Spleen (tissue), 11 donors: ENCODE data around the gene PPARA. TPM values are rescaled to one million over a fixed set of nuclear protein-coding genes. Genes with fewer than 3 reads are reported as not detected.

Source experiments
- DNase-seq: peaks from one replicate; pipeline ENCODE4 v3.0.0-alpha.2; 2020
- H3K27ac ChIP-seq, 8 donors: fragments of 200-600 bp; sonication (generic) in 7 of 8; 1 replicate in 4 of 8; 2 replicates in 4 of 8; pipeline versions ENCODE4 v1.5.0 to v1.8.0; 2016 to 2021; ENCODE audit warnings: inconsistent platforms in 4 of 8, mild to moderate bottlenecking in 4 of 8, moderate library complexity in 1 of 8
- H3K27me3 ChIP-seq, 7 donors: fragments of 200-600 bp; sonication (generic) in 6 of 7; replicated peaks in 1 of 7; 1 replicate in 4 of 7; 2 replicates in 3 of 7; pipeline versions ENCODE4 v1.5.0 to v1.8.0; 2016 to 2021; ENCODE audit warnings: inconsistent platforms in 3 of 7, mild to moderate bottlenecking in 1 of 7
- H3K36me3 ChIP-seq, 6 donors: fragments of 200-600 bp; sonication (generic) in 5 of 6; 1 replicate in 4 of 6; 2 replicates in 2 of 6; pipeline versions ENCODE4 v1.5.0 to v1.8.0; 2016 to 2021; ENCODE audit warnings: inconsistent platforms in 2 of 6
- H3K4me1 ChIP-seq, 6 donors: fragments of 200-600 bp; sonication (generic) in 5 of 6; 1 replicate in 3 of 6; 2 replicates in 3 of 6; pipeline versions ENCODE4 v1.5.0 to v1.8.0; 2016 to 2021; ENCODE audit warnings: inconsistent platforms in 3 of 6
- H3K4me3 ChIP-seq, 8 donors: fragments of 200-600 bp; sonication (generic) in 7 of 8; 1 replicate in 4 of 8; 2 replicates in 4 of 8; pipeline versions ENCODE4 v1.5.0 to v1.8.0; 2016 to 2021; ENCODE audit warnings: inconsistent platforms in 4 of 8, mild to moderate bottlenecking in 4 of 8, moderate library complexity in 2 of 8
- H3K9me3 ChIP-seq, 8 donors: fragments of 200-600 bp; sonication (generic) in 7 of 8; 1 replicate in 4 of 8; 2 replicates in 4 of 8; pipeline versions ENCODE4 v1.5.0 to v1.8.0; 2016 to 2021; ENCODE audit warnings: inconsistent platforms in 4 of 8
- POLR2A ChIP-seq, 3 donors: fragments of 450-650 bp; IDR thresholded peaks; one replicate each; pipeline ENCODE4 v1.5.1; 2017; ENCODE audit warnings: antibody characterized with exemption in 3 of 3, mild to moderate bottlenecking in 1 of 3
- POLR2AphosphoS5 ChIP-seq, 3 donors: sonication (generic); formaldehyde crosslinking; IDR thresholded peaks; one replicate each; pipeline ENCODE4 v1.5.1; 2017; ENCODE audit warnings: antibody characterized with exemption in 3 of 3
- WGBS, 5 donors: extraction: QIAGEN DNeasy Blood & Tissue Kit in 3 of 5; methylation state at CpG; one replicate each; pipeline versions ENCODE4 v1.1.5 to v1.1.7; 2013 to 2018; 5-methylcytosine and 5-hydroxymethylcytosine counted together
- intact Hi-C: fragments of 100-400 bp; cut with DNase I; formaldehyde crosslinking; loops from one replicate; pipeline ENCODE4 v1.15.0; 2023; ENCODE audit warnings: low total_unique reads
- polyA plus RNA-seq, 3 donors: library from polyadenylated mRNA; stranded (reverse); fragments of 200-250 nt; gene quantifications; one replicate each; pipeline ENCODE4 v1.2.1, GENCODE V29; 2013
- total RNA-seq, 7 donors: library from RNA; depleted of rRNA in 3 of 7; stranded (reverse); fragments of >200 nt in 3 of 7; fragmentation: NEBNext Ultra II Directional in 4 of 7; extraction: Animal tissue kit (Norgen Biotek cat#: 25700) in 4 of 7; gene quantifications; one replicate each; pipeline versions ENCODE4 v1.1.0 to v1.2.1, GENCODE V29; 2016 to 2021
- TF ChIP-seq, protein P1 (sequence below), 11 experiments: fragments of 200-600 bp in 7 of 11; fragments of 450-650 bp in 4 of 11; sonication (generic) in 4 of 11; IDR thresholded peaks in 8 of 11; conservative IDR thresholded peaks in 3 of 11; 1 replicate in 7 of 11; 2 replicates in 4 of 11; pipeline versions ENCODE4 v1.4.0 to v1.8.0; 2016 to 2021; ENCODE audit warnings: antibody characterized with exemption in 11 of 11, inconsistent platforms in 4 of 11, mild to moderate bottlenecking in 1 of 11
- donor health status: healthy with polysubstance abuse.
- donor health status: DM: no; HTN: no; CAD: no; lungs with moderate emphysema.
- donor health status: DM: no; HTN: no; CAD: no.
- donor health status: Bipolar disorder and iron deficiency.
- donor health status: healthy.
- donor health status: DM: no; HTN: no; CAD: no.
- donor health status: DM: yes; HTN: yes; CAD: no.

Gene PPARA
- total and polyA plus RNA-seq, 10 donors: 2.0 to 40.9 (median 22.6) TPM

- Histone ChIP-seq H3K36me3 (peaks cover 0 to 38% (median 22%) of the 10 kb centered on the region in 6 donors), H3K27ac (peak overlapping the region in 7 of 8 donors; percentile 1 to 97 (median 65)), H3K27me3 (no peaks in the 10 kb centered on the region), H3K9me3 (no peaks in the 10 kb centered on the region), H3K4me1 (peaks cover 7 to 95% (median 57%) of the 10 kb centered on the region in 6 donors), H3K4me3 (no peak overlapping the region)
- TF ChIP-seq, protein P1, sequence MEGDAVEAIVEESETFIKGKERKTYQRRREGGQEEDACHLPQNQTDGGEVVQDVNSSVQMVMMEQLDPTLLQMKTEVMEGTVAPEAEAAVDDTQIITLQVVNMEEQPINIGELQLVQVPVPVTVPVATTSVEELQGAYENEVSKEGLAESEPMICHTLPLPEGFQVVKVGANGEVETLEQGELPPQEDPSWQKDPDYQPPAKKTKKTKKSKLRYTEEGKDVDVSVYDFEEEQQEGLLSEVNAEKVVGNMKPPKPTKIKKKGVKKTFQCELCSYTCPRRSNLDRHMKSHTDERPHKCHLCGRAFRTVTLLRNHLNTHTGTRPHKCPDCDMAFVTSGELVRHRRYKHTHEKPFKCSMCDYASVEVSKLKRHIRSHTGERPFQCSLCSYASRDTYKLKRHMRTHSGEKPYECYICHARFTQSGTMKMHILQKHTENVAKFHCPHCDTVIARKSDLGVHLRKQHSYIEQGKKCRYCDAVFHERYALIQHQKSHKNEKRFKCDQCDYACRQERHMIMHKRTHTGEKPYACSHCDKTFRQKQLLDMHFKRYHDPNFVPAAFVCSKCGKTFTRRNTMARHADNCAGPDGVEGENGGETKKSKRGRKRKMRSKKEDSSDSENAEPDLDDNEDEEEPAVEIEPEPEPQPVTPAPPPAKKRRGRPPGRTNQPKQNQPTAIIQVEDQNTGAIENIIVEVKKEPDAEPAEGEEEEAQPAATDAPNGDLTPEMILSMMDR (IDR thresholded peaks at IDR 0.05 in 8 of 11, conservative IDR thresholded peaks at IDR 0.05 in 3 of 11): no peak
- TF ChIP-seq POLR2A (IDR thresholded peaks at IDR 0.05): no peak
- peak in 2 of 3 donors; percentile 60 to 61 for TF ChIP-seq POLR2AphosphoS5 (IDR thresholded peaks at IDR 0.05)
- WGBS, 5 donors: 53 to 78% (median 64%) methylated on average over 12 to 23 of the region's 23 CpGs
- no peak for DNase-seq
- intact Hi-C loops: loop anchor here (2.0 kb wide), 1 partner anchor 109 kb away; no protein-coding TSS in a partner anchor
Observed at GRCh38 chr22:46115755-46116490, 34.4 kb upstream of the PPARA start.

- intact Hi-C loops: loop anchor here (2.0 kb wide), 1 partner anchor 110 kb away; no protein-coding TSS in a partner anchor
- Histone ChIP-seq H3K27ac (peak overlapping the region in 6 of 8 donors; percentile 43 to 97 (median 66)), H3K36me3 (peaks cover 0 to 32% (median 21%) of the 10 kb centered on the region in 6 donors), H3K4me1 (peaks cover 4 to 93% (median 54%) of the 10 kb centered on the region in 6 donors), H3K4me3 (no peak overlapping the region), H3K9me3 (no peaks in the 10 kb centered on the region), H3K27me3 (no peaks in the 10 kb centered on the region)
- peak; percentile 97 for DNase-seq
- 0 to 13% (median 11%) methylated on average over 14 to 28 of the region's 28 CpGs for WGBS, 5 donors
- TF ChIP-seq, protein P1 (IDR thresholded peaks at IDR 0.05 in 8 of 11, conservative IDR thresholded peaks at IDR 0.05 in 3 of 11): peak; percentile 86 to 99 (median 96)
- TF ChIP-seq POLR2A (IDR thresholded peaks at IDR 0.05) (no peak), POLR2AphosphoS5 (IDR thresholded peaks at IDR 0.05) (peak; percentile 53 to 83 (median 74))
Observed at GRCh38 chr22:46116491-46116958, 33.8 kb upstream of the PPARA start.

DNA sequence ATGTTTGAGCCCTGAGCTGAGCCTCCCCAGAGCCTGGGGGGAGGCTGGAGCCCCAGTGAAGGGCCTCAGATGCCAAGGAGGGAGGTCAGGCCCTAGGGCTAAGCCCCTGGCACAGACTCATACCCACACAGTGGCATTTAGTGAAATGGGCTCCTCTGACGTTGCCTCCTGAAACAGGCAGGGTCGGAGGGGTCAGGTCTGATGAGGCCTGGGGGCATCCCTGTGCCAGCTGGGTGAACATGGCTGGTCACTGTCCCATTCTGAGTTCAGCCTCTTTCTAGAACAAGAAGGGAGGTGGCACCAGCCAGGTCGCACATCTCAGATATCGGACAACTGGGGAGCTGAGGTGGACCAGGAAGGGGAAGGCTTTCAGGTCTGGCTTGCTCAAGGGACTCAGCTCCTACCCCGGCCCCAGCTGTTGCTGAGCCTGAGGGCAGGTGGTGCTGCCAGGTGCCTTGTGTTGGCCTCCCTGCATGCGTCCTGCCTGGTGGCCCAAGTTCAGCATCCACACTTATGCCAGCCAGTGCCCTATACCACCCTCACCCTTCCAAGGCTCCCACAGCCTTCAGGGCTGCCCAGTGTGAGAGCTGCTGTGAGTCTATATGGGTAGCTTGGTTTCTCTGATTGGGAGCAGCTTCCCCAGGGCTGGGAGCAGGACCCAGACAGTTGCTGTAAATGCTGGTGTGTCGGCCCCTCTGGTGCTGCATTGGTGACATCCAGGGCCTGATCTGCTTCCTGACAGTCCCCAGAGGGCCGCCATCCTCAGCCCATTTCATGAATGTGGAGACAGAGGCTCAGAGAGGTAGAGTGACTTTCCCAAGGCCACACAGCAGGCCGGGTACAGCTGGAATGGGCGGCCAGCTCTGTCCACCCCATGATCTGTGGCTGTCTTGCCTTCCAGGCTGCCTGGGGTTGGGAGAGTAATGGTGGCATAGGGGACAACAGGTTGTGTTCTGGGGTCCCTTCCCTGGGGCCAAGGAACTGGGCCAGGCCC lies 32.8 kb upstream of the PPARA start:
- no peaks in the 10 kb centered on the region for H3K27me3 ChIP-seq
- peaks cover 4 to 90% (median 49%) of the 10 kb centered on the region in 6 donors for H3K4me1 ChIP-seq
- no peaks in the 10 kb centered on the region for H3K9me3 ChIP-seq
- TF ChIP-seq POLR2A (IDR thresholded peaks at IDR 0.05) (no peak), POLR2AphosphoS5 (IDR thresholded peaks at IDR 0.05) (no peak)
- TF ChIP-seq, protein P1 (IDR thresholded peaks at IDR 0.05 in 8 of 11, conservative IDR thresholded peaks at IDR 0.05 in 3 of 11): no peak
- intact Hi-C loops: loop anchor here (2.0 kb wide), 1 partner anchor 111 kb away; no protein-coding TSS in a partner anchor
- WGBS, 5 donors: 82 to 94% (median 90%) methylated on average over 7 to 10 of the region's 10 CpGs
- H3K4me3 ChIP-seq: no peak overlapping the region
- peaks cover 0 to 22% (median 12%) of the 10 kb centered on the region in 6 donors for H3K36me3 ChIP-seq
- no peak for DNase-seq
- H3K27ac ChIP-seq: peak overlapping the region in 5 of 8 donors; percentile 63 to 97 (median 68)
